Kidney (tissue), 14 donors: ENCODE measurements around the gene REEP2. TPM values are rescaled to one million over a fixed set of nuclear protein-coding genes. Genes with fewer than 3 reads are reported as not detected.

Source experiments
- DNase-seq, 5 donors: peaks; one replicate each; pipeline ENCODE4 v3.0.0-alpha.2; 2013 to 2020
- FAIRE-seq: peaks from 2 replicates; lab custom pipeline; 2012; peaks lifted over from hg19 to GRCh38; lab: Jason Lieb, UNC
- H3K27ac ChIP-seq, 2 donors: one replicate each; pipeline ENCODE4 v1.7.0; 2013; ENCODE audit warnings: low read depth in 2 of 2, low read length in 2 of 2, inconsistent platforms in 1 of 2
- H3K27me3 ChIP-seq: one replicate; pipeline ENCODE4 v1.7.1; 2013; ENCODE audit warnings: low read length, inconsistent platforms; ENCODE audit not compliant: control insufficient read depth, insufficient read depth
- H3K36me3 ChIP-seq, 3 donors: one replicate each; pipeline versions ENCODE4 v1.7.0 to v1.7.1; 2013; ENCODE audit warnings: low read length in 3 of 3, control low read depth in 1 of 3, inconsistent platforms in 1 of 3; ENCODE audit not compliant: insufficient read depth in 3 of 3, control insufficient read depth in 2 of 3
- H3K4me1 ChIP-seq, 3 donors: one replicate each; pipeline versions ENCODE4 v1.7.0 to v1.7.1; 2013; ENCODE audit warnings: low read length in 3 of 3, inconsistent platforms in 1 of 3, low read depth in 1 of 3; ENCODE audit not compliant: control insufficient read depth in 2 of 3, insufficient read depth in 2 of 3
- H3K4me3 ChIP-seq, 3 donors: one replicate each; pipeline versions ENCODE4 v1.7.0 to v1.8.1; 2013; ENCODE audit warnings: low read length in 3 of 3, control low read depth in 1 of 3, inconsistent platforms in 1 of 3
- H3K9ac ChIP-seq, 3 donors: one replicate each; pipeline versions ENCODE4 v1.7.0 to v1.7.1; 2013; ENCODE audit warnings: low read length in 3 of 3, control low read depth in 1 of 3, inconsistent platforms in 1 of 3
- H3K9me3 ChIP-seq, 3 donors: one replicate each; pipeline versions ENCODE4 v1.7.0 to v1.7.1; 2013; ENCODE audit warnings: low read length in 3 of 3, control low read depth in 1 of 3, inconsistent platforms in 1 of 3; ENCODE audit not compliant: control insufficient read depth in 2 of 3, insufficient read depth in 1 of 3
- intact Hi-C: fragments of 100-400 bp; cut with DNase I; formaldehyde crosslinking; loops from one replicate; pipeline ENCODE4 v1.11.1; 2022
- polyA plus RNA-seq: library from polyadenylated mRNA; stranded (reverse); fragments of 350-450 nt; fragmentation: Illumina TruSeq; extraction: RNeasy Lipid Tissue Mini Kit (QIAGEN cat#74804); gene quantifications from one replicate; pipeline ENCODE4 v1.2.3, GENCODE V29; 2014; ENCODE audit warnings: low read depth, low replicate concordance; ENCODE audit not compliant: insufficient read depth
- total RNA-seq: library from RNA; stranded (reverse); fragmentation: NEBNext Ultra II Directional; extraction: Animal tissue kit (Norgen Biotek cat#: 25700); gene quantifications from one replicate; pipeline ENCODE4 v1.2.1, GENCODE V29; 2021
- TF ChIP-seq, protein P1 (sequence below): IDR thresholded peaks from 3 replicates; pipeline ENCODE4 v1.5.1; 2012; ENCODE audit warnings: mild to moderate bottlenecking, moderate library complexity, borderline replicate concordance; ENCODE audit not compliant: insufficient read depth; ENCODE audit errors: extremely low read depth
- donor health status: control.
- donor health status: control.
- donor health status: control.
- donor health status: control.
- donor health status: control.
- donor health status: DM: yes; HTN: yes; CAD: no.
- donor health status: Normal renal cell carcinoma (clear cell type).

The REEP2 gene
- total and polyA plus RNA-seq, 2 donors from 2014 or later: 1.9 to 8.8 TPM

DNA sequence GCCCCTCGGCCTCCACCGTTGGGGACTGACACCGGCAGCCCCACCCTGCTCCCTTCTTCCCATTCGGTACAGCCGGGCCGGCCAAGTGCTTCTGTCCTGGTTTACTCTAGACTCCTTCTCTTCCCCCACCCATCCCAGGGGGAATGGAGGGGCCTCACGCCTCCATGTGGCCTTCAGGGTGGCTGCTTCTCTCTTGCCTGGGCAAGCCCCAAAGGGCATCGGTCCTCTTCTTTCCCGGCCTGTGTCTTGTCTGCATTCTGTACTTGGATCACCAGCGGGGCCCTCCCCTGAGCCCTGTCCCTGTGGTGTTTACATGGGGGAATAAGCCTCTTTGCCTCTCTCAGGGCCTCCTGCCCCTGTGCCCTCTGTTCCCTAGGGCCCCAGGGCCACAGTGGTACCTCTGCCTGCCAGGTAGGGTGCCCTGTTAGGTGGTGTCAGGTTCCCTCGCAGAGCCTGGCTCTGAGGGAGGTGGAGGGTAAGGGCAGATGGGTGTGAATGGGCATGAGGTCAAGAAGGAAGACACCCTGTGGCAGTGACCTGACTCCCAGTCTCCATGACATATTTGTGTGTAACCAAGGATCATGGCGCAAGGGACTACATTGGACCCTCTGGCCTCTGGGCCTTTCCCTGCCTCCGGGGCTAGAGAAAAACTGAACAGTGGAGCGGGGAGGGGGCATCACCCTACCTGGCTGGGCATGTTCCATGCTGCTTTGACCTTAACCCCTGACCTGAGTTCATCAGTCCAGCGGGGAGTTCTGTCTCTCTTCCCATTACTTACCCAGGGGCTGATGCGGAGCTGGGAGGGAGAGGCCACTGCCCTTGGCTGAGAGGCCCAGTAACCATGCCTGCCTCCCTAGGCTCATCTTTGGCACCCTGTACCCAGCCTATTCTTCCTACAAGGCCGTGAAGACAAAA lies 1.6 kb downstream of the REEP2 start:
- DNase-seq (no peak), FAIRE-seq (no peak)
- intact Hi-C loops: no loop called here
- TF ChIP-seq, protein P1, sequence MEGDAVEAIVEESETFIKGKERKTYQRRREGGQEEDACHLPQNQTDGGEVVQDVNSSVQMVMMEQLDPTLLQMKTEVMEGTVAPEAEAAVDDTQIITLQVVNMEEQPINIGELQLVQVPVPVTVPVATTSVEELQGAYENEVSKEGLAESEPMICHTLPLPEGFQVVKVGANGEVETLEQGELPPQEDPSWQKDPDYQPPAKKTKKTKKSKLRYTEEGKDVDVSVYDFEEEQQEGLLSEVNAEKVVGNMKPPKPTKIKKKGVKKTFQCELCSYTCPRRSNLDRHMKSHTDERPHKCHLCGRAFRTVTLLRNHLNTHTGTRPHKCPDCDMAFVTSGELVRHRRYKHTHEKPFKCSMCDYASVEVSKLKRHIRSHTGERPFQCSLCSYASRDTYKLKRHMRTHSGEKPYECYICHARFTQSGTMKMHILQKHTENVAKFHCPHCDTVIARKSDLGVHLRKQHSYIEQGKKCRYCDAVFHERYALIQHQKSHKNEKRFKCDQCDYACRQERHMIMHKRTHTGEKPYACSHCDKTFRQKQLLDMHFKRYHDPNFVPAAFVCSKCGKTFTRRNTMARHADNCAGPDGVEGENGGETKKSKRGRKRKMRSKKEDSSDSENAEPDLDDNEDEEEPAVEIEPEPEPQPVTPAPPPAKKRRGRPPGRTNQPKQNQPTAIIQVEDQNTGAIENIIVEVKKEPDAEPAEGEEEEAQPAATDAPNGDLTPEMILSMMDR: no peak
- Histone ChIP-seq H3K4me1 (peaks cover 0 to 7% (median 0%) of the 10 kb centered on the region in 3 donors), H3K27me3 (no peaks in the 10 kb centered on the region), H3K36me3 (peaks cover 0 to 8% (median 7%) of the 10 kb centered on the region in 3 donors), H3K27ac (no peak overlapping the region), H3K9me3 (no peaks in the 10 kb centered on the region), H3K4me3 (no peak overlapping the region), H3K9ac (no peak overlapping the region)

DNA sequence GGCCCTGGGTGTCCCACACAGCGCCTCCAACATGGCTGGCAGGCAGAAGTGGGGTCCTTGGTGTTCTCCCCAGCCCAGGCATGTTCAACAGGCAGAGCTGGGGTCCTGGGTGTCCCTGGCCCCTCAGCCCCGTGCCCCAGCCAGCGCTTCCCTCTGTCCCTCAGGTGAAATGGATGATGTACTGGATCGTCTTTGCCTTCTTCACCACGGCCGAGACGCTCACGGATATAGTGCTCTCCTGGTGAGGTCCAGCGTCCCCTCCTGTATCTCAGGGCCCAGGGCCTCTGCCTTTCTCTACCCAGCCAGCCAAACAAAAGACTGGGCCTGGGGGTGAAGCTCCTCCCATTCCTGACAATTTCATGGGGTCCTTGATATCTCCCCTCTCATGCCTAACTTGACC lies 2.4 kb downstream of the REEP2 start:
- no peak overlapping the region for H3K27ac ChIP-seq
- no peaks in the 10 kb centered on the region for H3K27me3 ChIP-seq
- DNase-seq: no peak
- H3K4me3 ChIP-seq: no peak overlapping the region
- no peak overlapping the region for H3K9ac ChIP-seq
- FAIRE-seq: no peak
- intact Hi-C loops: no loop called here
- H3K36me3 ChIP-seq: no peaks in the 10 kb centered on the region
- H3K4me1 ChIP-seq: peaks cover 0 to 7% (median 0%) of the 10 kb centered on the region in 3 donors
- TF ChIP-seq, protein P1: no peak
- H3K9me3 ChIP-seq: no peaks in the 10 kb centered on the region

DNA sequence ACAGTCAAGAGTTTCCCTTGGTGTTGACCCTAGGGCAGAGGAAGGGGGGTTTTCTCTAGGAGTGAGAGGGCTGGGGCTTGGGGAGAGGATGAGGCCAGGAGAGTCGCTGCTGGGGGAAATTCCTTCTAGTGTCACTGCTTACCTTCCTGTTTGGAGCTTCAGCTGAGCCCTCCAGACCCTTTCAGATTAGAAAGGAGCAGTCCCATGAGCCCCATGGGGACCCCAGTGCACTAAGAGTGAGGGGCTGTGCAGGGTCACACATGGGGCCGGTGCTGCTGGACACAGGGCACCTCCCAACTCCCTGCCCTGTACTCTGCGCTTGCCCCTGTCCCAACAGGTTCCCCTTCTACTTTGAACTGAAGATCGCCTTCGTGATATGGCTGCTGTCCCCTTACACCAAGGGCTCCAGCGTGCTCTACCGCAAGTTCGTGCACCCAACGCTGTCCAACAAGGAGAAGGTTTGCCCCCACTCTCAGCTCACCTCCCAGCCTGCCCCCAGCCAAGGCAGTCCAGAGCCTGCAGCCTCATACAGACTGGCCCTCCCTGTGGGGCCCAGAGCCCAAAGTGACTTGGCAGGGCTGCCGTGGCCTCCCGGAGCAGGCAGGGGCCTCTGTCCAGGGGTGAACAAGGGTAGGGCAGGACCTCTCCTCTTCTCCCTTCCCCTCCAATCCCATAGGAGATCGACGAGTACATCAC lies 5.4 kb downstream of the REEP2 start:
- intact Hi-C loops: no loop called here
- no peaks in the 10 kb centered on the region for H3K36me3 ChIP-seq
- no peaks in the 10 kb centered on the region for H3K9me3 ChIP-seq
- DNase-seq (no peak), FAIRE-seq (no peak)
- TF ChIP-seq, protein P1: no peak
- H3K4me1 ChIP-seq: peaks cover 0 to 3% (median 0%) of the 10 kb centered on the region in 3 donors
- H3K27me3 ChIP-seq: no peaks in the 10 kb centered on the region
- no peak overlapping the region for H3K27ac ChIP-seq
- no peak overlapping the region for H3K9ac ChIP-seq
- H3K4me3 ChIP-seq: no peak overlapping the region
